Keratinocyte (primary cell): Measurements from ENCODE around the gene S100A4.

ENCODE experiments used
- EZH2 ChIP-seq: IDR thresholded peaks from one replicate; pipeline ENCODE4 v1.6.1; 2012; ENCODE audit warnings: inconsistent platforms, mild to moderate bottlenecking, low read length, moderate library complexity
- TF ChIP-seq, protein P1 (sequence below), 3 experiments: IDR thresholded peaks in 1 of 3; conservative IDR thresholded peaks in 1 of 3; optimal IDR thresholded peaks in 1 of 3; 2 replicates in 2 of 3; 3 replicates in 1 of 3; pipeline versions ENCODE3 to v1.5.1; 2011; ENCODE audit warnings: low read length in 3 of 3, mild to moderate bottlenecking in 3 of 3, moderate library complexity in 2 of 3, control low read depth in 1 of 3, inconsistent platforms in 1 of 3; ENCODE audit not compliant: insufficient read depth in 2 of 3; ENCODE audit errors: extremely low read depth in 1 of 3

DNA sequence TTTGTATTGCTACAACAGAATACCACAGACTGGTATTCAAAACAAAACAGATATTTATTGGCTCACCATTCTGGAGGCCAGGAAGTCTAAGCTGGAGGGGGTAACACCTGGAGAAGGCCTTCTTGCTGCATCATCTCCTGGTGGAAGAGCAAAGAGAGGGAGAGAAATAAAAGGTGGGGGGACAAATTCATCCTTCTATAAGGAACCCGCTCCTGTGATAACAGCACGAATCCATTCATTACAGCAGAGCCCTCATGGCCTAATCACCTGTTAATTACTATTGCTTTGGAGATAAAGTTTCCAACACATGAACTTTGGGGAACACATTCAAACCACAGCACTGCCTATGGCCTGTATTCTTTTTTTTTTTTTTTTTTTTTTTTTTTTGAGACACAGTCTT, 14.6 kb upstream of the S100A4 start:
- TF ChIP-seq, protein P1, sequence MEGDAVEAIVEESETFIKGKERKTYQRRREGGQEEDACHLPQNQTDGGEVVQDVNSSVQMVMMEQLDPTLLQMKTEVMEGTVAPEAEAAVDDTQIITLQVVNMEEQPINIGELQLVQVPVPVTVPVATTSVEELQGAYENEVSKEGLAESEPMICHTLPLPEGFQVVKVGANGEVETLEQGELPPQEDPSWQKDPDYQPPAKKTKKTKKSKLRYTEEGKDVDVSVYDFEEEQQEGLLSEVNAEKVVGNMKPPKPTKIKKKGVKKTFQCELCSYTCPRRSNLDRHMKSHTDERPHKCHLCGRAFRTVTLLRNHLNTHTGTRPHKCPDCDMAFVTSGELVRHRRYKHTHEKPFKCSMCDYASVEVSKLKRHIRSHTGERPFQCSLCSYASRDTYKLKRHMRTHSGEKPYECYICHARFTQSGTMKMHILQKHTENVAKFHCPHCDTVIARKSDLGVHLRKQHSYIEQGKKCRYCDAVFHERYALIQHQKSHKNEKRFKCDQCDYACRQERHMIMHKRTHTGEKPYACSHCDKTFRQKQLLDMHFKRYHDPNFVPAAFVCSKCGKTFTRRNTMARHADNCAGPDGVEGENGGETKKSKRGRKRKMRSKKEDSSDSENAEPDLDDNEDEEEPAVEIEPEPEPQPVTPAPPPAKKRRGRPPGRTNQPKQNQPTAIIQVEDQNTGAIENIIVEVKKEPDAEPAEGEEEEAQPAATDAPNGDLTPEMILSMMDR (optimal IDR thresholded peaks at IDR 0.05 in 1 of 3, IDR thresholded peaks at IDR 0.05 in 1 of 3, conservative IDR thresholded peaks at IDR 0.05 in 1 of 3; ENCODE audit: extremely low read depth in 1 of 3, insufficient read depth in 2 of 3, low read length in 3 of 3): no peak
- no peak for TF ChIP-seq EZH2
